ENCODE data around the gene FANCF. TPM values are rescaled to one million over a fixed set of nuclear protein-coding genes. Genes with fewer than 3 reads are reported as not detected.

The FANCF gene
- total RNA-seq, 1 donor from 2014 or later, result 21.9 TPM

DNA sequence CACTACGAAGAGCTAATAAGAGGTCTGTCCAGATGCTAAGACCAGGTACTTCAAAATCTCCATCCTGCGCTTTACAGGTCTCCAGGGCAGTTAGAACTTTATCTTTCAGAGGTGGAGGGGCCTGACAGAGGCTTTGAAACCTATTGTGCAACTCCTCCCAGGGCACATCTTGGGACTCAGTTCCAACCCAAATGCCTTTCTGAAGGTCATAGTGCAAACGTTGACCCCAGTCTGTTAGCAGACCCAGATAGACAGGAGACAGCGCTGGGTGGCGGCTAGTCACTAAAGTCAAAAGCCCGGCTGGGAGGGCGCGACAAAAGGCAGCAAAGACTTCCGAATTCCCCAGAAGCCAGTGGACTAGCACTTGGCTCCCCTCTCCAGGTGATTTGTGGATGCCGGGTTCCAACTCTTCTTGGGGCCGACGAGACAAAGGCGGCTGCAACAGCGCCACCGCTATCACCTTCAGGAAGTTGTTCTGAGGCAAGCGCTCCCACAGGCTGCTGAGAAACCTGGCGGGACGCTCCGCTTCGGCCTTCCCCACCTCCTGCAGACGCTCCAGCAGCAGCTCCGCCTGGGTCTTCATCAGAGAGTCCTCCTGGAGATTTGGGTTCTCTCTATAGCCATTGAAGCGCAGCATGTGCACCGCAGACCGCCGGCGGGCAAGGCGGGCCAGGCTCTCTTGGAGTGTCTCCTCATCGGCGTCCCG, 728 bp downstream of the FANCF start:
- Mint-ChIP-seq H3K4me3 (peak overlapping the region; percentile 100), H3K27ac (peak overlapping the region; percentile 99), H3K9me3 (no peaks in the 10 kb centered on the region), H3K4me1 (peaks cover 42% of the 10 kb centered on the region), H3K36me3 (ENCODE audit: low read depth) (peaks cover 34% of the 10 kb centered on the region), H3K27me3 (no peaks in the 10 kb centered on the region)
- ChIA-PET CTCF (interaction anchor here (1.2 kb wide), 1 partner anchor 10 kb away, joined by 3 read pairs; no protein-coding TSS in a partner anchor), POLR2A (interaction anchor here (2.4 kb wide), 1 partner anchor 205 kb away, joined by 15 read pairs; the partner anchor contains the start of gene SVIP)
- no peak for DNase-seq
- peak; percentile 25 for ATAC-seq (ENCODE audit: low read depth)
- TF ChIP-seq, protein P1, sequence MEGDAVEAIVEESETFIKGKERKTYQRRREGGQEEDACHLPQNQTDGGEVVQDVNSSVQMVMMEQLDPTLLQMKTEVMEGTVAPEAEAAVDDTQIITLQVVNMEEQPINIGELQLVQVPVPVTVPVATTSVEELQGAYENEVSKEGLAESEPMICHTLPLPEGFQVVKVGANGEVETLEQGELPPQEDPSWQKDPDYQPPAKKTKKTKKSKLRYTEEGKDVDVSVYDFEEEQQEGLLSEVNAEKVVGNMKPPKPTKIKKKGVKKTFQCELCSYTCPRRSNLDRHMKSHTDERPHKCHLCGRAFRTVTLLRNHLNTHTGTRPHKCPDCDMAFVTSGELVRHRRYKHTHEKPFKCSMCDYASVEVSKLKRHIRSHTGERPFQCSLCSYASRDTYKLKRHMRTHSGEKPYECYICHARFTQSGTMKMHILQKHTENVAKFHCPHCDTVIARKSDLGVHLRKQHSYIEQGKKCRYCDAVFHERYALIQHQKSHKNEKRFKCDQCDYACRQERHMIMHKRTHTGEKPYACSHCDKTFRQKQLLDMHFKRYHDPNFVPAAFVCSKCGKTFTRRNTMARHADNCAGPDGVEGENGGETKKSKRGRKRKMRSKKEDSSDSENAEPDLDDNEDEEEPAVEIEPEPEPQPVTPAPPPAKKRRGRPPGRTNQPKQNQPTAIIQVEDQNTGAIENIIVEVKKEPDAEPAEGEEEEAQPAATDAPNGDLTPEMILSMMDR (IDR thresholded peaks at IDR 0.05), result no peak
- intact Hi-C loops (cut with micrococcal nuclease), result loop anchor here (1.0 to 10.0 kb wide), 2 partner anchors 204 to 290 kb away; partner anchors contain the start of genes SLC17A6 and SVIP

DNA sequence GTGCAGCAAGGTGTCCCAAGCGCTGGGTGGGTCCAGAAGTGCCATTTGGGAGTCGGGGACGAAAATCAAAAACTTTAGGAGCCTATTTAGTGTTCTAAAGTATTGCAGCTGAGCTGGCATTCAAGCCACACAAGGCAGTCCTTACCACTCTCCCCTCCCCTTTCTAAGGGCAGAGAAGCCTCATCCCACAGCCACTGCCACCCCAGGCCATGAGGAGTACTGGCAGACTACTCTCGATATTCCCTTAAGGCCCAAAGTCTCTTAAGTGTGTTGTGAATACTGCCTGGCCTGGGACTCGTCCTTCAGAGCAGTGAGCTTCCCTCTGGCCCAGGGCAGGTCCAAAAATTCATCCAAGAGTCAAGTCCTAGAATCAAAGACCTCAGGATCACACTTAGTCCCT, 7.8 kb downstream of the FANCF start:
- no peak for ATAC-seq (ENCODE audit: low read depth)
- POLR2A ChIA-PET, result no interaction called here
- Mint-ChIP-seq H3K27me3 (no peaks in the 10 kb centered on the region), H3K4me3 (no peak overlapping the region), H3K4me1 (peaks cover 17% of the 10 kb centered on the region), H3K36me3 (ENCODE audit: low read depth) (peaks cover 23% of the 10 kb centered on the region), H3K27ac (no peak overlapping the region), H3K9me3 (peaks cover 8% of the 10 kb centered on the region)
- TF ChIP-seq, protein P1 (IDR thresholded peaks at IDR 0.05), result no peak
- CTCF ChIA-PET, result no interaction called here
- no peak for DNase-seq
- intact Hi-C loops (cut with micrococcal nuclease), result no loop called here

DNA sequence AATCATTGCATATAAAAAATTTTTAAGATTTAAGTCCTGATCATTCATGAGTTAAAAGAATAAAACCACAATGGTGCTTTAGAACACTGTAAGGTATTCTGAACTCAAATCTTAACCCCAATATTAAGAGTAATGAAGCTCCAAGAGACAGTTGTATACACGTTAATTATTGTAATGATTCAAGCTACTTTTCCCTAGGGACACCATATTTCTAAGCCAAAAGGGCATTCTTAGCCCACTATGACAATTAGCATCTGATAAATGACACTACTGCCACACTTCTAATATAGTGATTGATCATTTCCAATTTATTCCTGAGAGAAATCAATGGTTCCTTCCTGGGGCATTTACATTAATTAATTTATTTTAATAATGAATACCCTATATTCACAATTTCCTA, 21.7 kb downstream of the FANCF start:
- ChIA-PET CTCF (no interaction called here), POLR2A (no interaction called here)
- DNase-seq (no peak), ATAC-seq (ENCODE audit: low read depth) (no peak)
- intact Hi-C loops (cut with micrococcal nuclease), result no loop called here
- no peaks in the 10 kb centered on the region for H3K36me3 Mint-ChIP-seq (ENCODE audit: low read depth)
- peaks cover 5% of the 10 kb centered on the region for H3K27me3 Mint-ChIP-seq
- H3K27ac Mint-ChIP-seq, result no peak overlapping the region
- TF ChIP-seq, protein P1 (IDR thresholded peaks at IDR 0.05), result no peak
- no peaks in the 10 kb centered on the region for H3K4me1 Mint-ChIP-seq
- H3K4me3 Mint-ChIP-seq, result no peak overlapping the region
- H3K9me3 Mint-ChIP-seq, result no peaks in the 10 kb centered on the region

DNA sequence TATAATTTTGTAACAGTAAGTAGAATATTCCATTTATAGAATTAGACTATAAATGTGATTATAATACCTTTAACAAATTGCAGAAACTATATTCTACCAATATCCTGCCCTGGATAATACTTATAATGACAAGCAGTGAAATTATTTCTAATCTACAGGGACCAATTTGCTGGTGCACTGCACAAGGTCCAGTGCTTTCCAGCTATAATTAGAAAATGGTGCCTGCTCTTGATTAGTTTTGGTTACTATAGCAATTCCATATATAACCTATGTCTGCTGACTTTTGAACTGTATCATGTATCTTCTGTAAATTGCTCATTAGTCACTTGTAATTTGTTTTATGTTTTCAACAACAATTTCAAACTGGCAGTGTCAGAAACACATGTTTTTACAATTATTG, 23.1 kb downstream of the FANCF start:
- no peaks in the 10 kb centered on the region for H3K36me3 Mint-ChIP-seq (ENCODE audit: low read depth)
- no peak overlapping the region for H3K27ac Mint-ChIP-seq
- CTCF ChIA-PET, result no interaction called here
- intact Hi-C loops (cut with micrococcal nuclease), result no loop called here
- no peak for ATAC-seq (ENCODE audit: low read depth)
- POLR2A ChIA-PET, result no interaction called here
- peaks cover 5% of the 10 kb centered on the region for H3K27me3 Mint-ChIP-seq
- TF ChIP-seq, protein P1 (IDR thresholded peaks at IDR 0.05), result no peak
- no peak overlapping the region for H3K4me3 Mint-ChIP-seq
- no peaks in the 10 kb centered on the region for H3K9me3 Mint-ChIP-seq
- DNase-seq, result no peak
- no peaks in the 10 kb centered on the region for H3K4me1 Mint-ChIP-seq

DNA sequence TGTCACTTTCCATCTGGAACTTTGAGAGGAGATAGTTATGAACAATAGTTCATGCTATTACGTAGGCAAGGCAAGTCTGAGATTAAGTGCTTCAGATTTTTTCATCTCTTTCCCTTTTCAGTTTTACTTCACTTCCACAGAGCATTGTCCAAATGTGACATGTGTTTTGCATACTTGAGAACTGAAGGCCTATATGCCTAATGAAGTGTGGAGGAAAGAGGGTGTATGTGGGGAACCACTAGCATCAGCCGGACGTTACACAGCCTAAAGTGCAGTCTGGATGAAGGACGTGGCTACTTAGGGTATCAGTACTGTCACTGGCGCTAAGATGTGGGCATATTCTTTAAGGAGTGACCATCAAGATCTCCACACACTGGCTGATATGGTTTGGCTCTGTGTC, 26.2 kb downstream of the FANCF start:
- no peaks in the 10 kb centered on the region for H3K9me3 Mint-ChIP-seq

More for the DNA sequence above, 26.2 kb downstream of the FANCF start:
- CTCF ChIA-PET, result no interaction called here
- TF ChIP-seq, protein P1 (IDR thresholded peaks at IDR 0.05), result no peak
- Mint-ChIP-seq H3K4me1 (no peaks in the 10 kb centered on the region), H3K36me3 (ENCODE audit: low read depth) (no peaks in the 10 kb centered on the region), H3K4me3 (no peak overlapping the region), H3K27me3 (peaks cover 5% of the 10 kb centered on the region), H3K27ac (no peak overlapping the region)
- DNase-seq, result no peak
- intact Hi-C loops (cut with micrococcal nuclease), result no loop called here
- no peak for ATAC-seq (ENCODE audit: low read depth)
- POLR2A ChIA-PET, result no interaction called here
